Ishikawa (cell line): ENCODE results near the gene CDC42BPG.

Experiments
- FOXM1 ChIP-seq: IDR thresholded peaks from 2 replicates; pipeline ENCODE4 v1.6.1; 2012; ENCODE audit warnings: low read depth, borderline replicate concordance
- RAD21 ChIP-seq: IDR thresholded peaks from 2 replicates; pipeline ENCODE4 v1.6.1; 2012; ENCODE audit warnings: low read depth
- REST ChIP-seq: IDR thresholded peaks from 2 replicates; pipeline ENCODE4 v1.6.1; 2012; ENCODE audit warnings: low read depth, mild to moderate bottlenecking
- TAF1 ChIP-seq: IDR thresholded peaks from 2 replicates; pipeline ENCODE4 v1.6.1; 2012; ENCODE audit warnings: low read depth, mild to moderate bottlenecking

- TF ChIP-seq FOXM1 (no peak), RAD21 (no peak), TAF1 (no peak), REST (no peak)
These were observed 11.3 kb downstream of the CDC42BPG start for GRCh38 chr11:64833198-64833502.
